ENCODE data around the gene INPP4A.

The INPP4A gene

GRCh38 chr2:98478088-98478551 is 33.5 kb downstream of the INPP4A start:
- no peak for DNase-seq

GRCh38 chr2:98478907-98479306 is 34.2 kb downstream of the INPP4A start:
- no peak for DNase-seq

GRCh38 chr2:98479371-98479770 is 34.7 kb downstream of the INPP4A start:
- DNase-seq = no peak

GRCh38 chr2:98479959-98480524 is 35.4 kb downstream of the INPP4A start:
- peak; percentile 90 for DNase-seq

DNA sequence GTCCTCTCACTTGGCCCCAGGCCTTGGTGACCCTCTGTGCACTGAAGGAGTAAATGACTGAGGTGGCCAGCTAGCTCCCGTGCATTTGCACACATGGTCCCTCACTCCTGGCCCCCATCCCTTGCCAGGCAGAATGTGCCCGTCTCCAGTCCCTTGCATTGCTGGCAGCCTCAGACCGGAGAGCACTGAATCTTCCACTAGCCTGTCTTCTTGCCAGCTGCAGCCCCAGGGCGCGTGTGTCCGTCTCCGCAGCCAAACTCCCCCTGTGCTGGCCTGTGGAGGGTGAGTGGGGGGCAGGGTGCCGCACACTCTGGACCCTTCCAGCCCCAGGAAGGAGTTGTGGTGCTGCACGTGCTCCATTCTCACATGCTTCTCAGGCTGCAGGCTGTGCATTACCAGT is 35.9 kb downstream of the INPP4A start:
- no peak for DNase-seq

DNA sequence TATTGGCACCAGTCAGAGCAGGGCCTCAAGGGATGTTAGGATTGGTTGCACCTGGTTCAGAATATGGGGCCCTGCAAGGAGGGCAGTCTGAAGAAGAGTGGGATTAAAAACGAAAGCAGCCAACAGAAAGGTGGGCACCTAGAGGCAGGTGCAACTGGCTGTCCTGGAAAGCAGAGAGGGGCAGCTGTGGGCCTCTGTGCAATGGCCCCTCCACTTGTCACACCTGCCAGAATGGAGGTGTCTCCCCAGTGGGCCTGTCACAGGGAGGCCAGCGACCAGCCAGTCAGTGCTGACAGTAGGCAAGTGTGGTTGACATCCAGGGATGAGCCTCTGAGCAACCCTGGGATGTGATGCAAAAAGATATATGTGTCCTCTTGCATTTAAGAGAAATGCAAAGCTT is 37.7 kb downstream of the INPP4A start:
- DNase-seq = no peak

- no peak for DNase-seq
Measured at GRCh38 chr2:98483257-98483861, 38.7 kb downstream of the INPP4A start.

- no peak for DNase-seq
Measured at GRCh38 chr2:98484121-98484557, 39.5 kb downstream of the INPP4A start.

- DNase-seq = no peak
Measured at GRCh38 chr2:98484652-98485452, 40.2 kb downstream of the INPP4A start.

DNA sequence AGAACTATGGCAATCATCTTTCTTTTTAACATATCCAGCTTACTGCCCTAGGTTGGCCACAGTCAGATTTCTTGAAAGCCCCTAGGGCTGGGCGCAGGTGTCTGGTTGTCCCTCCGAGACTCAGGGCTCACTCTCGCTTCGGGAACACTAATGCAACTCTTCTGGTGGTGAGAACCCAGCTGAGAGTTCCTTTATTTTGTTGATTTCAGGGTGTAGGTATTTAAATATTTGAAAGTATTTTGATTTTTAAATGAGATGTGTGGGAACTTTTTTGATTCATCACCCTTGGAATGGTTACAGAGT is 40.7 kb downstream of the INPP4A start:
- DNase-seq = no peak

DNA sequence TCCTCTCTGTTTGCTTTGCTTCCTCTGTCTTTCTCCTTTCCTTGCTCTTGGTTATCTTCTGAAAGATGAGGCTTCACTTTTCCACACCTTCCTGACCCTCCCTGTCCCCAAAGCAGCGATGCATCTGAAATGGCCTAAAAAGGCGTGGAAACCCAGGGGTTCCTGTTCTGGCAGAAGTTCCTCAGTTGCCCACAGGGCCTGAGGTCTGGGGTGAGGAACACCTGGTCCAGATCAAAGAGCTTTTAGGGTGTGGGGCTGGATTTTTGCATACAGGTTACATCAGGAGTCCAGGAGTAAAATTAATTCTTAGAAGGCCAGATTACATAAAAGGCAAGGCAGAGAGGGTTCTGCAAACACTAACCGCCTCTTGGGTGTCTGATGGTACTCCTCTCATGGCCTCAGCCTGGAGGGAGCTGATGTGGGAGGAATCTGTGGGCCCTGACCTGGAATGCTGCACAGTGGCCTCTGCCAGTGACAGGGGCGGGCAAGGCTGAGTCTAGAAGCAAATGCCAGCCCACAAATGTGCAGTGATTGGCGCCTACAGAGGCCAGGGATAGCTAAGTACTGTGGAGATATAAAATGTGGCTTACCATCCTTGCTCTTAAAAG is 41.8 kb downstream of the INPP4A start:
- DNase-seq = no peak

DNA sequence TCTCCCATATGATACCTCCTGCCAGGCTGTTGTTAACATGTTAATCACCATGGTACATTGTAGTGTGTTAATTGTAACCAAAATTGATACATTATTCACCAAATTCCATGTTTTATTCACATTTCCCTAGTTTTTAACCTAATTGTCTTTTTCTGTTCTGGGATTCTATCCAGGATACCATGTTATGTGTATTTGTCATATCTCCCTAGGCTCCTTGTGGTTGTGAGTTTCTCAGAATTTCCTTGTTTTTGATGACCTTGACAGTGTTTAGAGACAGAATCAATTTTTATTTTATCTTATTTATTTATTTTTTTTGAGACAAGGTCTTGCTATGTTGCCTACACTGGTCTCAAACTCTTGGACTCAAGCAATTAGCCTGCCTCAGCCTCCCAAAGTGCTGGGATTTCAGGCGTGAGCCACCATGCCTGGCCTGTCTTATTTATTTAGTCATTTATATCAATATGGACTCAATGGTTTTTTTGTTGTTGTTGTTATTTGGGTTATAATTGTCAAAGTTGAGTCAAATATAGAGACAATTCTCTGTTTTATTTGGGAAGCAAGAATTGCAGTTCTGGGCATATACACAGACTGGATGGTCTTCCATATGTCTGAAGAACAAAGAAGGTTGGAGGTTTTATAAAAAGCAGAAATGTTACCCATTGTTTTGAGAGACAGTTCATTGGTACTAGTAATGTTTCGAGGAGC is 42.6 kb downstream of the INPP4A start:
- no peak for DNase-seq

GRCh38 chr2:98487806-98488189 is 43.1 kb downstream of the INPP4A start:
- DNase-seq = no peak

- DNase-seq = no peak
Measured at GRCh38 chr2:98488252-98488651, 43.6 kb downstream of the INPP4A start.

DNA sequence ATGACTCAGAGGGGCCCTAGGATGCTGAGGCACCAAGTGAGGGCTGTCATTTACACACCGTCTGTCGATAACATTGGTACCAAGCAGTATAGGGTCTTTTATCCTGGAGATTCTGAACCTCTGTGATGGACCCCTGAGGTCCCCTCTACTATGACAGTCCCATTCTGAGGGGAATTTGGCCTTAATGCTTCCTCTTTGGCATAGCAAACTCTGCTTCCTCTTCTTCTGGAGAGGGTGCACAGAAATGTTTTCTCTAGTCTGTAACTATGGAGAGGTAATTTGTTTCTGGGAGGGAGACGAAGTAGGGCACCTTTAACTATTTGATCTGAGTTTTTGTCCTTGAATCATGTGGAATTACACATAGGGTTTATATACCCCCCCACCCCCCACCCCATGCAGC is 44.8 kb downstream of the INPP4A start:
- no peak for DNase-seq

GRCh38 chr2:98489971-98490962 is 45.6 kb downstream of the INPP4A start:
- no peak for DNase-seq

DNA sequence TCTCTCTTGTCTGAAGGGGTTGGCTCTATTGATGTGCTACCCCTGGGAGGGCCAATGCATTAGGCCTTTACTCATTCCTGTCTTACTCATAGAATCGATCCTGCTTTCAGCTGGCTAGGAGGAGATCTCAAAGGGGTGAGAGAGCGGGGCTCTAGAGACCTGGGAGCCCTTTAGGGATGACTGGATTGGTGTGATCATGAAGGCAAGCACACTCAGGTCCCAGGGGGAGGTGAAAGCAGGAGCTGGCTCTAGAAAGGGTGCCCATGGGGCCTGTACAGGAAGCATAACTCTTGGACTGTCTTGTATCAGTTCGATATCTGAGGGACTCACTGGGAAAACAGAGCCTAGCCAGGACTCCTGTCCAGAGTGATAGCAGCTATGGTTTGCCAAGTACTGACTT is 47.8 kb downstream of the INPP4A start:
- DNase-seq = no peak

DNA sequence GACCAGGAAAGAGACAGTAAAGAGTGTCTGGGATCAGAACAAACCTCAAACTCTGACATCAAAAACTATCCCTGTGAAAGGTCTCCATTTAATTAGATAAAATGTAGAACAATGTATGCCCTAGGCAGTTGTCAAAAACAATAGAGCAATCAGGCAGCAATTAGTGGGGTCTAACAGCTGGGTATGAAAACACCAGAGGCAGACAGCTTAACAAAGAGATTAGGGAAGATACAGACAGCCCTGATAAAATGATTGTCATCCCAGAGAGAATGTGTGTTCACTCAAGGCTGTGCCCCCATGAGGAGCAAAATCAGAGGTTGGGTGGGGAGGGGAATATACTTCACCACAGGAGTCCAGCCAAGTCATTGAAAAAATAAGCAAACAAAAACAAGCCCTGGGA is 50.0 kb downstream of the INPP4A start:
- no peak for DNase-seq

- DNase-seq = no peak
Measured at GRCh38 chr2:98496750-98497493, 52.3 kb downstream of the INPP4A start.

DNA sequence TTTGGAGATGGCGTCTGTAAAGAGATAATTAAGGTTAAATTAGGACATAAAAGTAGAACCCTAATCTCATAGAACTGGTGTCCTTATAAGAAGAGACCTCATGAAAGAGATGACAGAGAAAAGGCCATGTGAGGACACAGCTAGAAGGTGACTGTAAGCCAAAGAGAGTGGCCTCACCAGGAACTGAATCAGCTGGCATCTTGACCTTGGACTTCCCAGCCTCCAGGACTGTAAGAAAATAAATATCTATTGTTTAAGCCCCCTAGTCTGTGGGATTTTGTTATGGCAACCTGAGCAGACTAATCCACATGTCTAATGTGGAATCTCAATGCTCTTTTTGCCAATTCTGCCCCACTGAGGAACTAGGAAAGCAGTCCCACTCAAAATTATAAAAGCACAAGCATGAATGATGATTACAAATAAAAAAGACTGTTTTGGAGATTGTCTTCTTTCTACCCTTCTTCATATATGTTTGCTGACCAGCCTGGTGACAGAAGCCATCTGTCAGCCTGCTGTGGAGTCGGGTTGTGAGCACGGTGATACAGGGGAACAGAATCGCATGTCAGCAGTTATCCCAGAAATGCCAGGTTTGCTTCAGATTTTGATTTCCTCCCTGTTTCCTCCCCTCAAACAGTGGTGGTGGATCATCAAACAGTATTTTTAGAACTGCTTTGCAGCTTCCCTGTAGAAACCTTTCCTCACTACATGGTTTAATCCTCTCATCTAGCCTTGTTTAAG is 54.2 kb downstream of the INPP4A start:
- no peak for DNase-seq

GRCh38 chr2:98500561-98500960 is 55.9 kb downstream of the INPP4A start:
- DNase-seq = no peak

Data from COR-L47 (cell line).